Mucosa of stomach (tissue), 1 donor: ENCODE results near the gene APOBEC3B.
"Not testable (repeated sequence)": the region's sequence is repeated elsewhere in the genome, so short reads cannot be mapped to it uniquely, and the experiment has no call there.

Experiments used
- H3K27me3 ChIP-seq: one replicate; pipeline ENCODE4 v1.7.0; 2013; ENCODE audit warnings: mild to moderate bottlenecking, low read length; ENCODE audit not compliant: control insufficient read depth, insufficient read depth
- H3K36me3 ChIP-seq: one replicate; pipeline ENCODE4 v1.7.0; 2013; ENCODE audit warnings: low read length; ENCODE audit not compliant: control insufficient read depth, insufficient read depth
- H3K4me1 ChIP-seq: one replicate; pipeline ENCODE4 v1.7.0; 2013; ENCODE audit warnings: mild to moderate bottlenecking, low read length; ENCODE audit not compliant: control insufficient read depth, insufficient read depth
- H3K4me3 ChIP-seq: one replicate; pipeline ENCODE4 v1.7.0; 2013; ENCODE audit warnings: low read length
- H3K9ac ChIP-seq: one replicate; pipeline ENCODE4 v1.7.0; 2013; ENCODE audit warnings: mild to moderate bottlenecking, low read length, moderate library complexity
- H3K9me3 ChIP-seq: one replicate; pipeline ENCODE4 v1.7.0; 2013; ENCODE audit warnings: mild to moderate bottlenecking, low read length, moderate library complexity; ENCODE audit not compliant: control insufficient read depth
- donor health status: Pancreatic carcinoma.

Gene APOBEC3B

DNA sequence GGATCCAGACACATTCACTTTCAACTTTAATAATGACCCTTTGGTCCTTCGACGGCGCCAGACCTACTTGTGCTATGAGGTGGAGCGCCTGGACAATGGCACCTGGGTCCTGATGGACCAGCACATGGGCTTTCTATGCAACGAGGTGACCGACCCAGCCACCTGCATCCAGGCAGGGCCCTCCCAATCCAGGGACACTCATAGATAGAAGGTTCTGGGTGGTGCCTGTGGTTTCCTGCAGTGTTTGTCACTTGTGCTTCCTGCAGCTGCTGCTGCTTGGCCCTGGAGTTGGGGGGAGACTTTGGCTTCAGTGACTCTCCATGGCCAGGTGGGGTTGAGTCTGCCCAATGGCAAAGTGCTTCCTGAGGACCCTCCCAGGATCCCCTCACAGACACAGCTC is 7.3 kb downstream of the APOBEC3B start:
- Histone ChIP-seq H3K4me3 (no peak overlapping the region), H3K4me1 (peaks cover 8% of the 10 kb centered on the region), H3K9ac (no peak overlapping the region), H3K27me3 (no peaks in the 10 kb centered on the region), H3K36me3 (no peaks in the 10 kb centered on the region), H3K9me3 (no peaks in the 10 kb centered on the region)

DNA sequence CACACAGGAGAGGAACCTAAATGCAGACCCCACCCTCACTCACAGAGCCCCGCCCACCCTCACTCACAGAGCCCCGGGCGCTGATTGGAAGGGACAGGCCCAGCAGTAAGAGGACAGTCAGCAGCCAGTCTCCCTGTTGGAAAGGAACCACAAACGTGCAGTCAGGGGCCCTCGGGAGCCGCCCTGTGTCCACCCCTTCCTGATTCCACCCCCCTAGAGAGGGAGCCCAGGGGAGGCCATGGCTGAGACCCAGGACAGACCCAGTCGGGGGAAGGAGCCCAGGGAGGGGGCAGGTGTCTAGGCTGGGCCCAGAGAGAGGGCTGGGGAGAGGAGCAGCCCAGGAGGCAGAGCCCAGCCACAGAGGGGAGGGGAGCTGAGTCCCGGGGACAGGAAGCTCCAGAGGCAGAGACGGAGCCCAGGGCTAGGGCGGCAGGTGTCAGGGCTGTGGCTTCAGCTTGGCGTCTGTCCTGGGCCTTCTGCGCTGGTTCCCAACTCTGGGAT is 10.8 kb downstream of the APOBEC3B start:
- H3K9me3 ChIP-seq, H3K4me3 ChIP-seq, H3K9ac ChIP-seq: not testable (repeated sequence)

DNA sequence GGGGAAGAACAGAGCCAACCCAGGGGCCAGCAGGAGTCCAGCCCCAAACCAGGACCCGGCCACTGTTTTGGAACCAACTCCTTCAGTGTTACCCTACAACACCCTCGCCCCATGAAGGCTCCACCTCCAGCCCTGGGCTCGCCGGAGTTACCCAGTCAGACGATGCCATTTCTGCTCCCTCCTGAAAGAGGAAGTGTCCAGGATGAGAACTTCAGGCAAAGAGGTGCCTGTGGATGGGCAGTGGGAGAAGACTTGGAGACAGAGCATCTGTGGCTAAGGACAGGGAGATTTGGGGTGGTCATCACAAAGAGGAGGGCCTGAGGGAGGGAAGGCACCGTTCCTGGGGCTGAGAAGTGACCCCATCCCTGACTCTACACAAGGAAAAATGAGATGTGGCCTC is 14.0 kb downstream of the APOBEC3B start:
- Histone ChIP-seq H3K9me3 (no peaks in the 10 kb centered on the region), H3K27me3 (peaks cover 7% of the 10 kb centered on the region), H3K9ac (no peak overlapping the region), H3K4me3 (no peak overlapping the region), H3K4me1 (no peaks in the 10 kb centered on the region), H3K36me3 (no peaks in the 10 kb centered on the region)

More for the DNA sequence above, 10.8 kb downstream of the APOBEC3B start:
- not testable (repeated sequence) for H3K36me3 ChIP-seq, H3K27me3 ChIP-seq, H3K4me1 ChIP-seq

DNA sequence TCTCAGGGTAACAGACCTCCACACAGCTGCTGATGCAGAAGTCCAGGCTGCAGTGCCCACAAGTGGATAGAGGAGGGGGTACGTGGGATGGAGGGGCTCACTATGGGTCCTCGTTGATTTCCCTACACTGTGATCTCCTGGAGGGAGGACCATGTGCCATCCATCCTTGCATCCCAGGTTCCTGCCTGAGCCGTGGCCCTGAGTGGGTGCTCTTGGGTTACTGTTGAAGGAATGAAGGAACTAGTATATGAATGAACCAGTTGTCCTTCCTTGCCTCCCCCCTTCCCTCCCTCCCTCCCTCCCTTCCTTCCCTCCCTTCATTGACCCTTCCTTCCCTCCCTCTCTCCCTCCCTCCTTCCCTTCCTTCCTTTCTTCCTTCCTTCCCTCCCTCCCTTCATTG is 15.4 kb downstream of the APOBEC3B start:
- Histone ChIP-seq H3K4me1 (no peaks in the 10 kb centered on the region), H3K27me3 (peaks cover 7% of the 10 kb centered on the region), H3K36me3 (no peaks in the 10 kb centered on the region), H3K9me3 (no peaks in the 10 kb centered on the region), H3K4me3 (no peak overlapping the region), H3K9ac (no peak overlapping the region)

DNA sequence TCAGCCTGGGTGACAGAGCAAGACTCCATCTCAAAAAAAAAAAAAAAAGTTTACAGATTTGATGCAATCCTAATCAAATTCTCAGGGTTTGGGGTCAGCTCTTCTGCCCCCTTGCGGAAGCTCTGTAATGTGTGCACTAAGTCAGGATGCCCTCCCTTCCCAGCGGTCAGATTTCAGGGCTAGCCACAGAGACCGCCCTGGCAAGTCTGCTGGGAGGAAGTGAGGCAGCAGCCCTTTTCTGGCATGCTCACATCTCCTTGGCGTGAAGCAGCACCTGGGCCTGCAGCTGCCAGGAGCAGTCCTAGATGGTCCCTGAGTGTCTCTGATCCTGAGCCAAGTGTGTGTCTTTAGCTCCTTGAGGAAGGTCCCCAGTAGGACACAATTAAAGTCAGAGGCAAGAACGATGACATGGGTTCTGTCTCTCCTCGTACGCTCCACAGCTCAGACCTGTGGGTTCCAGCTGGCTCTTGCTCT is 21.1 kb downstream of the APOBEC3B start:
- Histone ChIP-seq H3K4me1 (peaks cover 6% of the 10 kb centered on the region), H3K27me3 (peaks cover 3% of the 10 kb centered on the region), H3K36me3 (no peaks in the 10 kb centered on the region), H3K9ac (no peak overlapping the region), H3K9me3 (no peaks in the 10 kb centered on the region), H3K4me3 (no peak overlapping the region)

DNA sequence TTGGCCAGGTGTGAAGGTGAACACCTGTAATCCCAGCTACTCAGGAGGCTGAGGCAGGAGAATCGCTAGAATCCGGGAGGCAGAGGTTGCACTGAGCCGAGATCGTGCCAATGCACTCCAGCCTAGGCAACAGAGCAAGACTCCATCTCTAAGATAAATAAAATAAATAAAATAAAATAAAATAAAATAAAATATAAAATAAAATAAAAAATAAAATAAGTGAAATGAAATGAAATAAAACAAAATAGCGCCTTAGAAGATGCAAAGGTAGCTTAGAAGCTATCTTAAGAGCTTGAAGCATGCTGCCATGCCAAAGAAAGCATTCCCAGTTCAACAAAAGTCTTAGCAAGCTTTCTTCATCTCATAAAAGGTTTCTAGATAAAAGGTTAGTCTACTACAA is 25.0 kb downstream of the APOBEC3B start:
- H3K4me3 ChIP-seq: no peak overlapping the region
- peaks cover 6% of the 10 kb centered on the region for H3K4me1 ChIP-seq
- no peaks in the 10 kb centered on the region for H3K36me3 ChIP-seq
- H3K9me3 ChIP-seq: no peaks in the 10 kb centered on the region
- H3K27me3 ChIP-seq: no peaks in the 10 kb centered on the region
- H3K9ac ChIP-seq: no peak overlapping the region

DNA sequence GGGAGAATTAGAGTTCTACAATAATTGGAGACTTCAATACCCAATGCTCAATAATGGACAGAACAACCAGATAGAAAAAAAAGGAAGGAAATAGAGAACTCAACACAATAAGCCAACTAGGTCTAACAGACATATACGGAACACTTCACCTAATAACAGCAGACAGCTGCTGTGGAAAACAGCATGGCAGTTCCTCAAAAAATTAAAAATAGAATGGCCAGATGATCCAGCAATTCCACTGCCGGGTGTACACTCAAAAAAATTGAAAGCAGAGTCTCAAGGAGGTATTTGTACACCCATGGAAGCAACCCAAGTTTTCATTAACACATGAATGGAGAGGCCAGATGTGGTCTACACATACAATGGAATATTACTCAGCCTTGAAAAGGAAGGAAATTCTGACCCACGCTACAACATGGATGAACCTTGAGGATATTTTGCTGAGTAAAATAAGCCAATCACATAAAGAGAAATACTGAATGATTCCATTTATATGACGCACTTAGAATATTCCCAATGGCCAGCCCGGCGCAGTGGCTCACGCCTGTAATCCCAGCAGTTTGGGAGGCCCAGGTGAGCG is 26.2 kb downstream of the APOBEC3B start:
- not testable (repeated sequence) for H3K36me3 ChIP-seq, H3K4me3 ChIP-seq, H3K9me3 ChIP-seq, H3K4me1 ChIP-seq, H3K9ac ChIP-seq, H3K27me3 ChIP-seq

DNA sequence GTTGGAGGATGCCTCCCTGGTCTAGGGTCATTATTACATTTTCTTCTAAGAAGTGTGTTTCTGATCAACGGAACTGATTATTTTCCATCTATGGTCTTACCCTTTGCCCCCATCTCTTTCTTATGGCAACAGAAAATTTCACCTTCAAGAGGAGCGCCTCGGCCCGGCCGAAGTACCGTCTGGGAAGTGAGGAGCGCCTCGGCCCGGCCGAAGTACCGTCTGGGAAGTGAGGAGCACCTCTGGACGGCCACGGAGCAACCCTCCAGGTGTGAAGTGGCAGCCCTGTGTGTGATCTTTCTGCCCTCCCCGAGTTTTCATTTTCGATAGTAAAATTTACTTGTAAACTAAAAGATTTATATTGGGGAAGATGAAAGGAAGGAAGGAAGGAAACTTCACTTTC is 28.8 kb downstream of the APOBEC3B start:
- Histone ChIP-seq H3K4me3 (no peak overlapping the region), H3K27me3 (no peaks in the 10 kb centered on the region), H3K9me3 (no peaks in the 10 kb centered on the region), H3K4me1 (peaks cover 4% of the 10 kb centered on the region), H3K9ac (no peak overlapping the region), H3K36me3 (no peaks in the 10 kb centered on the region)

DNA sequence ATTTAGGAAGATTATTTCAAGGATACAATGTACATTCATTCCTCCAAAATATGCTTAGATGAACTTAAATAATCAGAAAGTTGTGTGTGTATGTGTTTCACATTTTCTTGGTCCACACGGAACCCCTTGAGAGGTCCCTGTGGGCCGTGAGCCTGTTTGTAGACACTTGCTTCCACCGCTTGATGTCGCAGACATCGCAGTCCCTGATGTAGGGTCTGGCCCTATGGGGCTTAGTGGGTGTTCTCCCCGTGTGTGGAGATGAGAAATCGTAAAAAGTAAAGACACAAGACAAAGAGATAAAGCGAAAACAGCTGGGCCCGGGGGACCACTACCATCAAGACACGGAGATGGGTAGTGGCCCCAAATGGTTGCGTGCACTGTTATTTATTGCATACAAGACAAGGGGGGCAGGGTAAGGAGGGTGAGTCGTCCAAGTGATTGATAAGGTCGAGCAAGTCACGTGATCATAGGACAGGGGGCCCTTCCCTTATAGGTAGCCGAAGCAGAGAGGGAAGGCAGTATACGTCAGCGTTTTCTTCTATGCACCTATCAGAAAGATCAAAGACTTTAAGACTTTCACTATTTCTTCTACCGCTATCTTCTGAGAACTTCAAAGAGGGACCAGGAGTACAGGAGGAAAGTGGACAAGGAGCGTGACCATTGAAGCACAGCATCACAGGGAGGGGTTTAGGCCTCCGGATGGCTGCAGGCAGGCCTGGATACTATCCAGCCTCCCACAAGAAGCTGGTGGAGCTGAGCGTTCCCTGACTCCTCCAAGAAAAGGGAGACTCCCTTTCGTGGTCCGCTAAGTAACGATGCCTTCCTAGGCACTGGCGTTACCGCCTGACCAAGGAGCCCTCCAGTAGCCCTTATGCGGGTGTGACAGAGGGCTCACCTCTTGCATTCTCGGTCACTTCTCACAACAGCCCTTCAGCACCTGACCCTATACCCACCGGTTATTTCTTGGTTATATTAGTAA is 30.7 kb downstream of the APOBEC3B start:
- Histone ChIP-seq H3K4me3 (no peak overlapping the region), H3K9ac (no peak overlapping the region), H3K4me1 (peaks cover 4% of the 10 kb centered on the region), H3K9me3 (no peaks in the 10 kb centered on the region), H3K27me3 (no peaks in the 10 kb centered on the region), H3K36me3 (no peaks in the 10 kb centered on the region)

DNA sequence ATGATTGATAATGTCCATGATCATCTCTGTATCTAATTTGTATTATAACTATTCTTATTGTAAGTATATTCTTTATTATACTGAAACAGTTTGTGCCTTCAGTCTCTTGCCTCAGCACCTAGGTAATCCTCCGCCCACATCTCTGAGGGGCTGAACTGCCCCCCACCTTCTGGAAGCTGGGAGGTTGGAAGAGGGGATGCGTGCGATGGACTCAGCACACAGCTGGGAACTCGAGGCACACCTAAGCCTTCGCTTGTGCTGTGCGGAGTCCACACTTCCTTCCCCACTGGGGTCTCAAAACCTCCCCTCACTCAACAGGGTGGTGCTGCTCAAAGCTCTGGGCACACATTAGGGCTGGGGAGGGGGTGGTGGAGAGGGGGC is 31.4 kb downstream of the APOBEC3B start:
- not testable (repeated sequence) for H3K36me3 ChIP-seq, H3K4me1 ChIP-seq, H3K9me3 ChIP-seq, H3K27me3 ChIP-seq
- Histone ChIP-seq H3K4me3 (peak overlapping the region; percentile 67), H3K9ac (peak overlapping the region; percentile 75)

DNA sequence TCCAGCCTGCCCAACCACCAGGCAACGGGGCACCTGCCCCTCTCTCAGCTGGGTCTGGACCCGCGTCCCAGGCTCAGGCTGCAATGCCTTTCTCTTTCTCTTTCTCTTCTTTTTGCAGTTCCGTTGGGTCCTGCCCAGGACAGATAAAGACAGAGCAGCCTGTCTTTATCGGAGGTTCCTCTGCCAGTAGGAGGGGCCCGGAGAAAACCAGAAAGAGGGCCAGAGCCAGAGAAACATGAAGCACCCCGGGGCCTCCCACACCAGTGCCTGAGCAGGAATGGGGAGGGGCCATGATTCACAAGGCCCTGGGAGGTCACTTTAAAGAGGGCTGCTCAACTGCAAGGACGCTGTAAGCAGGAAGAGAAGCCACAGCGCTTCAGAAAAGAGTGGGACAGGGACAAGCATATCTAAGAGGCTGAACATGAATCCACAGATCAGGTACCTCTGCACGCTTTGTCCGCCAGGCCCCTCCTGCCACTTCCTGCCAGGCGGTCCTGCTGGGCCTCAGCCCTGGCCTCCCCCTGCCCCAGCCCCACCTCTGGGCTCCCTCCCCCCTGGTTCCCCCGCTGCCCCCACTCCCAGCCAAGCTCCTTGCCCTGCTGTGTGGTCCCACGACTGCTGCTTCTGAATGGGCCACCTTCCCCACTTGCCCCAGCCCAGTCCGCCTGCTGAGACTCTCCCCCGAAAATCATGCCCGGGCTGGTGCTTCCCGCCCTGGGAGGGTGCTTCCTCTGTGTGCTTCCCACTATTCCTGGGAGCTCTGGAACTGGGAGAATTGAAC is 32.0 kb downstream of the APOBEC3B start, which contains the start of gene APOBEC3C:
APOBEC3C (plus strand) TSS at position 316 of the 781 bp plus-strand sequence; CDS start at position 422, 106 bp downstream.
- Histone ChIP-seq H3K4me1 (peaks cover 4% of the 10 kb centered on the region), H3K9ac (peak within 1 kb of the TSS; percentile 75)

More for the DNA sequence above, 32.0 kb downstream of the APOBEC3B start, which contains the start of gene APOBEC3C:
- Histone ChIP-seq H3K27me3 (no peaks in the 10 kb centered on the region), H3K9me3 (no peaks in the 10 kb centered on the region), H3K4me3 (peak within 1 kb of the TSS; percentile 67), H3K36me3 (no peaks in the 10 kb centered on the region)
